Keratinocyte (primary cell): ENCODE results near the gene RMDN3.

Source experiments
- EZH2 ChIP-seq: IDR thresholded peaks from one replicate; pipeline ENCODE4 v1.6.1; 2012; ENCODE audit warnings: inconsistent platforms, mild to moderate bottlenecking, low read length, moderate library complexity
- TF ChIP-seq, protein P1 (sequence below), 3 experiments: IDR thresholded peaks in 1 of 3; conservative IDR thresholded peaks in 1 of 3; optimal IDR thresholded peaks in 1 of 3; 2 replicates in 2 of 3; 3 replicates in 1 of 3; pipeline versions ENCODE3 to v1.5.1; 2011; ENCODE audit warnings: low read length in 3 of 3, mild to moderate bottlenecking in 3 of 3, moderate library complexity in 2 of 3, control low read depth in 1 of 3, inconsistent platforms in 1 of 3; ENCODE audit not compliant: insufficient read depth in 2 of 3; ENCODE audit errors: extremely low read depth in 1 of 3

DNA sequence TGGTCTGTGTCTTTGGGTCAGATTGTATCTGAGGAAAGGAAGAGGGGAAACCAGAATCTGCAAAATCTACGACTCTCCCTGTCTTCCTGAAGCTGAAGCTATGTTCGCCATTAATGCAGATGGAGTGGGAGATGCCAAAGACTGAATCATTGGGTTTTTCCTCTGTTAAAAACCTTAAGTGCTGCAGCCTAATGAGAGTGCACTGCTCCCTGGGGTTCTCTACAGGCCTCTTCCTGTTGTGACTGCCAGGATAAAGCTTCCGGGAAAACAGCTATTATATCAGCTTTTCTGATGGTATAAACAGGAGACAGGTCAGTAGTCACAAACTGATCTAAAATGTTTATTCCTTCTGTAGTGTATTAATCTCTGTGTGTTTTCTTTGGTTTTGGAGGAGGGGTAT is 24.0 kb downstream of the RMDN3 start:
- TF ChIP-seq, protein P1, sequence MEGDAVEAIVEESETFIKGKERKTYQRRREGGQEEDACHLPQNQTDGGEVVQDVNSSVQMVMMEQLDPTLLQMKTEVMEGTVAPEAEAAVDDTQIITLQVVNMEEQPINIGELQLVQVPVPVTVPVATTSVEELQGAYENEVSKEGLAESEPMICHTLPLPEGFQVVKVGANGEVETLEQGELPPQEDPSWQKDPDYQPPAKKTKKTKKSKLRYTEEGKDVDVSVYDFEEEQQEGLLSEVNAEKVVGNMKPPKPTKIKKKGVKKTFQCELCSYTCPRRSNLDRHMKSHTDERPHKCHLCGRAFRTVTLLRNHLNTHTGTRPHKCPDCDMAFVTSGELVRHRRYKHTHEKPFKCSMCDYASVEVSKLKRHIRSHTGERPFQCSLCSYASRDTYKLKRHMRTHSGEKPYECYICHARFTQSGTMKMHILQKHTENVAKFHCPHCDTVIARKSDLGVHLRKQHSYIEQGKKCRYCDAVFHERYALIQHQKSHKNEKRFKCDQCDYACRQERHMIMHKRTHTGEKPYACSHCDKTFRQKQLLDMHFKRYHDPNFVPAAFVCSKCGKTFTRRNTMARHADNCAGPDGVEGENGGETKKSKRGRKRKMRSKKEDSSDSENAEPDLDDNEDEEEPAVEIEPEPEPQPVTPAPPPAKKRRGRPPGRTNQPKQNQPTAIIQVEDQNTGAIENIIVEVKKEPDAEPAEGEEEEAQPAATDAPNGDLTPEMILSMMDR (optimal IDR thresholded peaks at IDR 0.05 in 1 of 3, IDR thresholded peaks at IDR 0.05 in 1 of 3, conservative IDR thresholded peaks at IDR 0.05 in 1 of 3; ENCODE audit: extremely low read depth in 1 of 3, insufficient read depth in 2 of 3, low read length in 3 of 3) = no peak
- TF ChIP-seq EZH2 = no peak
